GM12872 (cell line): Measurements from ENCODE around the gene PROK1.

Source experiments
- CTCF ChIP-seq: IDR thresholded peaks from 3 replicates; pipeline ENCODE4 v1.5.1; 2011; ENCODE audit warnings: low read depth, mild to moderate bottlenecking, low read length, moderate library complexity; ENCODE audit not compliant: insufficient read depth

Gene PROK1

GRCh38 chr1:110480356-110481096, 29.6 kb downstream of the PROK1 start:
- TF ChIP-seq CTCF = no peak

- TF ChIP-seq CTCF = no peak
Observed at GRCh38 chr1:110481968-110482623, 31.1 kb downstream of the PROK1 start.

- TF ChIP-seq CTCF = no peak
Observed at GRCh38 chr1:110482662-110483307, 31.8 kb downstream of the PROK1 start.

GRCh38 chr1:110483308-110483685, 32.3 kb downstream of the PROK1 start:
- no peak for TF ChIP-seq CTCF

GRCh38 chr1:110484801-110485200, 33.9 kb downstream of the PROK1 start:
- no peak for TF ChIP-seq CTCF

GRCh38 chr1:110485725-110486124, 34.8 kb downstream of the PROK1 start:
- TF ChIP-seq CTCF = no peak

GRCh38 chr1:110487726-110488125, 36.8 kb downstream of the PROK1 start:
- no peak for TF ChIP-seq CTCF
